GM19239 (cell line): ENCODE data around the gene ETV6.

Experiments used
- DNase-seq: peaks from one replicate; pipeline ENCODE4 v3.0.0; 2011; ENCODE audit warnings: low spot score; ENCODE audit not compliant: insufficient read length
- FAIRE-seq: peaks from 2 replicates; lab custom pipeline; 2011; peaks lifted over from hg19 to GRCh38; lab: Jason Lieb, UNC

The ETV6 gene

DNA sequence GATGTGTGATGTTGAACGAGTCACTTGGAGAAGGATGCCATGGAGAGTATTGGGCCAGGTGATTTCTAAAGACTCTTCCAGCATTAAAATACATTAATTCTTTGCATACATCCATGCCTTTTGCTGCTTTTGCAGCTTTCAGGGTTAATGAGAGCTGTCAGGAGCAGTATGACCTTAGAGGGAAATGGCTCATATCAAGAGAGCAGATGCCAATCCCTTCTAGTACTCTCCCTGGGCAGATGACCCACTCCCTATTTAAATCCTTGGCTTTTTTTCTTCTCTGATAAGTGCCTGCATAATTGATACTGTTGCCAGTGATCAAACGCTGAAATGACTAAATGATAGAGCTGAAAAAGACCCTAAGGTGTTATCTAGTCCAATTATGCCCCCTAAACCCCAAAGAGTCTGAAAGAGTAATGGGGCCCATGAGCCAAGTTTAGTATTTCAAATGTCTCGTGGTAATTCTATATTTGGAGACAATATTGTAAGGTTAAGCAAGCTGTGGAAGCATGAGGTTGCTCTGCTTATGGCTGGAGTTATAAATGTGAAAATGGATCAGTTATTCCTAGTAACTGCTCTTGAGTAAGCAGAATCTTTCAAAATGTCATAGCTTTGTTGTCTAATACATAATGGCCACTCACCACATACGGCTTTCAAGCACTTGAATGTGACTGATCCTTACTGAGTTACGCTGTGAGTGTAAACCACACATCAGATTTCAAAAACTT is 137.3 kb downstream of the ETV6 start:
- no peak for FAIRE-seq

DNA sequence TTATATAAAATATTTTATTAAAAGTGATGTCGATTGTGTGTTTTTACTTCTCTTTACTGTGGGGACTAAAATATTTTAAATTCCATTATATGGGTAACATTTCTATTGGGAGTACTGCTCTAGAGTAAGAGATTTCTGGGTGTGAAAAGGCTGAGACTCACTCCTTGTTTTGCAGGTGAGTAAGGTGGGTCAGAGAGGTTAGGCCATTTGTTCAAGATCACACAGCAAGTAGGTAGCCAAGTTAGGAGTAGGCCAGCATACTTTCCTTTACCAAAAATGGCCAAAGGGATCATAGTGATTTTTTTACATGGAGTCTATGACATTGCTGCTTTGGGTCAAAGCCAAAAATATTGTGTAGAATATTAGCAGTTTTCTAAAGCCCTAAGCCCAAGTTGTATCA is 138.0 kb downstream of the ETV6 start:
- no peak for DNase-seq
- FAIRE-seq = no peak

More for the DNA sequence above, 137.3 kb downstream of the ETV6 start:
- DNase-seq = no peak

DNA sequence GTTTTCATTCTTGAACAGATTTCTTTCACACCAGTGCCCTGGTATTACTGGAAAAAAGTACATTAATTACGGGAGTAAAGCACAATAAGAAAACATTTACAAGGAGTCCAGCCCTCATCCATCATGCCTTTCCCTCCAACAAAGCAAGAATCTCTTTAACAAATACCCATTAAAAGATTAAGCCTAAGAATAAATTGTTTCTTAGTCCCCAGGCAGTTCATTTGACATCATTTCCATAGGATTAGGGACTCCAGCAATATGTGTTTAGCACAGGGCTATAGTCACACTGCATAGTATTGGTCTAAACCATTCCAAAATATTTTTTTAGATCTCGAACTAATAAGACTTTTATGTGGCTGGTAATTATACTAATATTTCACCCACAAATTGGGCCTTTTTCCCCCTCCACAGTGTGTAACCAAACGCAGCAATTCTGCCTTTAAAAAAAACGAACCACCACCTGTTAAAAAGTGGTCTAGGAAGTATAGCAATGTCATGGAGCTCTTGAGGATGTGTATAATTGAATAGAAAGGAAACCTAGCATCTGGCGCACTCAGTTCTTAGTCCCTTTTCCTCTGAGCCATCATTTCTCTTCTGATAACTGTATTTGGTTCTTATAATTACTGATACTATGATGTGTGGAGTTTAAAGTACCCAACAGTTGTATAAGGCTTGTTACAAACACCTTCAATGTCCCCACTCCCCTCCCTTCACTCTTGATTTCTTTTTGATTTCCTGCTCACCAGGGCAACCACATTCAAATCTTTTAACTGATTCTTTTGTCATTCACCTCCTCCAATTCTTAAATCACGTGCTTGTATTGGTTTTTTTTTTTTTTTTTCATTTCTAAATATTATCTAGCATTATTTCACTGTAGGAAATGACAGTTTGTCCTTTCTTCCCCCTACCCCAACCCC is 138.7 kb downstream of the ETV6 start:
- peak; percentile 11 for FAIRE-seq

DNA sequence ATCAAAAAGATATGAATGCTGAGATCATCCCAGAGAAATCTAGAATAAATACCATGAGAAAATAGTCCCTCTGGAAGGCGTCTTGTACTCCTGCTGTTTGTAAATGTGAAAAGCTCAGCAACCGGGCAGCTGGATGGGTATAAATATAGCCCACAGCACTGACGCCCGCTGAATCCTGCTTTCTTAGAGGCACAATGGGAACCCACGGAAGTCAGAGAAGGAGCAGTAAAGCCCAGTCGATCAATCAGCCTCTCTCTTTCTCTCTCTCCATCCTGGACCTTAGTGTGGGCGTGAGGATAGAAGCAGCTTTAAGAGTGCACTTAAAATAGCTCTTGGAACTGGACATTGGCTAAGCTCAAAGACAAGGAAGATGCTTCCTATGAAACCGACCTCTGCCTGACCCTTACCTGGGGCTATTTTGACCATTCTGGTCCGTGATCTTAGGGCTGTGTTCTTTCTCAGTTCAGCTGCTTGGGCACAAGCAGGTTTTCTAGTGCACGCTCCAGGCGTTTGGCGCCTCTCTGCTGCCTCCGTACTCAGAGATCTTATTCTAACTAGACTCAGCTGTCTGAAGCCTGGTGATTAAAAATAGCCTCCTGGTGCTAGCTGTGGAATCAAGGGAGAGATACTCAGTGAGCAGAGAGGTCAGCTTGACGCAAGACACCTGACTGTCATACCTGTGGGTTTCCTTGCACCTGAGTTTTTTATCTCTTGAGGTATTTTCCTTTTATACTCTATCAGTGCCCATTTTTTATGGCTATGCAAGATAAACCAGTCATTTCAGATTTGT is 144.6 kb downstream of the ETV6 start:
- DNase-seq (no peak), FAIRE-seq (no peak)

More for the DNA sequence above, 138.7 kb downstream of the ETV6 start:
- no peak for DNase-seq

DNA sequence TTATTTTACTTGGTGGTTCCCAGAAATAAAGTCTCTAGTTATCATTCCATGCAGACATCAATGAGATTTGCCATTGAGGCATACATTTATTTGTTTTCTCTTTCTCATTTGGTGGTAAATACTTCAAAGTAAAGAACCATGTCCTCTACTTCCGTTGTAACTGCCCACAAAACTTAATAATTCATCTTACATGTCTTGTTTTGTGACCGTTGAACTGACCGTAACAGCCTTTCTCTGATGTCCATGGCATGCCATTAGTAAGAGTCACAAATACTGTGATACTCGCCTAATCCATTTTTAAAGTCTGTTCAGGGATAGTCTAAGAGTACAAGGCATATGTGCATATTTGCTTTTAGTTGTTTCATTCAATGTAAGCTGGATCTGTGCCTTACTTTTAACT is 145.3 kb downstream of the ETV6 start:
- DNase-seq (no peak), FAIRE-seq (no peak)

DNA sequence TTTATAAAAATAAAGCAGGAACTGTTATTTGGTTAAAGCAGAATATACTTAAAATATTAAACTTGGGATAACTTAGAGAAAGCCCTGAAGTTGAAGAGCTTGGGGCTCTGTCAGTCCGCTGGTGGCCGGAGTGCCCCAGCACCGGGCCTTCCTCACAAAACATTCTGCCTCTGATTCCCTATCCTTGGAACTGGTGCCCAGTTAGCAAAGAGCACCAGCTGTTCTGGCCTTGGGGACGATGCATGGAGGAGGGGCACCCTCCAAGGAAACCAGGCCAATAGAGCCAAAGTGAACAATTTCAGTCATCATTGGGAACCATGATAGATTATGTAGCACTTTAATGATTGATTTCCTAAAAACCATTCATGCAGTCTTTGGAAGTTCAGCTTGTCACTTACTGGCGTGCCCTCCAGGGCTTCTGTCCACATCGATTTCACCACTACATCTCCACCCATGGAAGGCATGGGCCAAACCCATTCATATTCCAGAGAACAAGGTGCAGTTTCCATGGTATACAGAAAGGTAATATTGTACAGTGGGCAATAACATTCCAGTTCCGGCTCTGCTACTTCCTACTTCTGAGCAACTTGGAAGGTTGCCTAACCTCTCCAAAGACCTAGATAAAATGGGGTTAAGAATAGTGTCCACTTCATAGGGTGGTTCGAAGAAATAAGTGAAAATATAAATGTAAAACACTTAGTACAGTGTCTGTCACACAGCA is 145.9 kb downstream of the ETV6 start:
- DNase-seq (no peak), FAIRE-seq (no peak)

DNA sequence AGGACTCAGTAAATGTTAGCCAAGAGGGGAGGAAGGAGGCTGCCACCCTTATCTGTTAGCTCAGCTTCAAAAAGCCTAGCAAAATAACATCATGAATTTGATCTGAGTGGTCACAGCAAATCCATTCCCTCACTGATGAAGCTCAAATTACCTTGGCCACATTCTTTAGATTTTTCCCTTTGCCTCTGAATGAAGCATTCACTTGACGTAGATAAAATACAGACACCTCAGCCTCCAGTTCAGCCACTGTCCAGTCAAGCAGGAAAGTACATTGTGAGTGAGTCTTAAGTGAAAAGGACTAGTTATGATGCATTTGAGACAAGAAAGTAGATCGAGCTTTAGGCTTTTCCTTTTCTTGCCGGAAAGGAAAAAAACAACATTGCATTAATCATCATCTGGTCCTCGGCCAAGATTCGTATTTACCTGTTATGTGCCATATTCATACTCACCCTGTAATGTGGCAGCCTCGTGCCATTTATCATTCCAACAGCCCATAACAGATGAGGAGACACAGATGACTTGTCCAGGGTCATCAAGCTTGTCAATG is 146.5 kb downstream of the ETV6 start:
- FAIRE-seq = no peak
- no peak for DNase-seq

DNA sequence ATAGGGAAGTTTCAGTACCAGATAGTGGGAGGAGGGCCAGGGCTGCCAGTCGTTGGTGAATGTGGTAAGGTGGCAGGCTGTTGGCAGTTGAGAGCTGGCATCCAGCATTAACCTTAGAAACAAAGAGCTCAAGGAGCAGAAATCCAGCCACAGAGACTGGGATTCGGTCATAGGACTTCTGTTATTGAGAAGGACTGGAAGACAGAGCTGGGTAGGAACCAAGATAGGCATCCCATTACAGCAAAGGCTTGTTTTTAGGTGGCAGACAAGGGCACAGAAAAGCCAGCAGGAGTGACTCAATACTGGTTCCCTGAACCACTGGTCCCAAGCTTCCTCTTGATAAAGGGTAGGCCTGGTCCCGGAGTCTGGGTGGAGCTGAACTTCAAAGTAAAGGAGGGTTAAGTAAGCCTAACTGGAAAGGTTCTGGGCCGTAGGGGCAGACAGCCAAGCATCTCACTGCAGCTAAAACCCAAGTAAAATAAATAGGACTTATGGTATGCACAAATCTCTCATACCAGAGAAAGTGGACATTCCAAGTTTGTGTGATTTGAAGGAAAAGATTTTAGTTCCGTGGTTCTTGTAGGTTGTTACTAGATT is 147.9 kb downstream of the ETV6 start:
- DNase-seq = no peak
- FAIRE-seq = no peak

DNA sequence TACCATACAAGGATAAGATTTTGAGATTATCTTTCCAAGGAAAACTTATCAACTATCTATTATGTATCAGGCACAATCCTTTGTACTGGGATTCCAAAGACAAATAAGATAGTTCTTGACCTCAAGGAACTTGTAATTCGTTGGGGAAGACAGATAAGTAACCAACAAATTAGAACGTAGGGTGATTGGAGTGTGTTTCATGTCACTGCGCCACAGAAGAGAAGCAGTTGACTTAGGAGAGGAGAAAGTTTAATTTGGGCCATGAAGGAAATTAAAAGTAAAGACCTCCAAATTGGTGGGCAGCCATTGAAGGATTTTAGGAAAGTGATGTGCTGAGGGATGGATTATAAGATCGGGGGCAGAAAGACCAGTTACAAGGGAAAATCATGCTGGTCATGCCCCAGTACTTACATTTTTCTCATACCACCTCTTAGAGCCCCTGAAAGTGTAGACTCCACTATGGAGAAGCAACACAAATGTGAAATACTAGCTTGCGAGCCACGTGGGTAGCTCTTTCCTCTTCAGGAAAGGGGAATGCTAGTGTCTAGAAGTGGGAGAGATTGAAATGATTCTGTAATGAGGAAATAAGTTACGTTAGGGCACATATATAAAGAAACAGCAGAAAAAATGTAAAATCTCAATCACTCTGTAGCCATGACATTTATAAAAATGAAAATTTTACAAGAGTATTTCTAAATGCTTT is 148.7 kb downstream of the ETV6 start:
- FAIRE-seq (no peak), DNase-seq (no peak)

DNA sequence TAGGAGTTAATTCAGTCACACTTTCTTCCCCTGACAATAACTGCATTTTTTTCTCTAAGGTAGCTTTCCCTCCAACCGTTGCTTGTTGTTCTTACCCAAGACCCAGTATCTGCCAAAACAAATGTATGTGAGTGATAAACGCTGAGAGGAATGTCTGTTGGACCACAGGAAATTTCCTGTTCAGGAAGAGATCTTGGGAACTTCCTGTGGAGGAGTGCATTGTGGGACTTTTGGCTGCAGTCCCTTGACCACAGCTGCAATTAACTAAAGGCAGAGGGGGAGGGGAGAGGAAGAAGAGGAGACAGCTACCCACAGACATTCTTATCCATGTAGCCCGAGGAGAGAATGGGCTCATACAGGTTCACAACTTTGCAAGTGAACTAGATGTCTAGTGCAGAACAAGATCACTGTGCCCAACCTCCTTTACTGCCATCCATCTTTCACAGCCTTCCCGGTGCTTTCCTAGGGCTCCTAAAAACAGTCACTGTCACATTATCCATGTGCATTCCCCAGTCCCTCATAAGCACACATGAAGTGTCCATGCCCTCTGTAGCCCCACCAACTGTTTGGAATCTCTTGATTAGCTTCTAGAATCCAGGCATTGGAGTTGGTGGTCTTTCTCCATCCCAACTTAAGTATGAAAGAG is 149.5 kb downstream of the ETV6 start:
- DNase-seq (no peak), FAIRE-seq (peak; percentile 37)

DNA sequence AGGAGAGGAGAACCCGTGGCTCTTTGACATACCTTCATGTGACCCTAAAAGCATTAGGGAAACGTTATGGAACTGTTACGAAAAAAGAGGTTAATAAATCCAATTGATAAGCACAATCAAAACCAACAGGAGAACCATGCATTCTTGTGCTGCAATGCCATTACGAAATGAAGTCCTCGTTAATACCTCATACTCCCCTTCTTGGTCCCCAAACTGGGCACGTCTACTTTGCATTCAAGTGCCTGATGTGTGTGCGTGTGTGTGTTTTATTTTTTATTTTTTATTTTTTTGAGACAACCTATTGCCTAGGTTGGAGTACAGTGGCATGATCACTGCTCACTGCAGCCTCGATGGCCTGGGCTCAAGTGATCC is 150.0 kb downstream of the ETV6 start:
- FAIRE-seq = no peak

DNA sequence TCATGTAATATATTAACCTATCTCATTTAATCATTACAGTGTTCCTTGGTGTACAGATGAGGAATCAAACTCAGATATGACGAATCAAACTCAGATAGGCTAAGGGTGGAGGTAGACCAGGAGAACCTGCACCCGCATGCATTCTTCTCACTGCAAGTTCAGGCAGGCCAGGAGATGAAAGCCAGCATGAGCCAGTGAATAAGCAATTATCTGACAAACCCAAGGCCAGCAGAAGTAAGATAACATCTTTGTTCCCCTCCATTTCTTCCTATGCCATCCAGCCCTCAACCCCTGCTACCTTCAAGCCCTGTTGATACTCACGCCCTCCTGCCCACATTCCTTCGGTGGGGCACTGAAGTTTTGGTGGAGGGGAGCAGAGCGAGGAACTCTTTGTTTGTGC is 152.2 kb downstream of the ETV6 start:
- FAIRE-seq = no peak

More for the DNA sequence above, 150.0 kb downstream of the ETV6 start:
- DNase-seq = no peak

DNA sequence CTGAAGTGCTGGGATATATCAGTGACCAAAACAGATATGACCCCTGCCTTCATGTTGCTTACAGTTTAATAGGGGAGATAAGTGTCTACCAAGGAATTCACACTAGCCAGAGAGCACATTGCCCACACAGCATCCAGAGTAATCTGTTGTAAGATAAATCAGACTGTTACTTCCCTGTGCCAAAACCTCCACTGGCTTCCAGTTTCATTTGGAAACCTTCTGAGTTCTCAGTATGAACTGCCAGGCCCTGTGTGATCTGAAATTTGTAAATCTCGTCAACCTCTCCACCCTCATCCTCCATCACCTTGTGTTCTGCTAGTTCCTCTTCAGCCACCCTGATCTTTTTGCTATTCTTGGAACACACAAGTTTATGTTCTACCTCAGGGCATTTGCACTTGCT is 154.7 kb downstream of the ETV6 start:
- peak; percentile 48 for FAIRE-seq

More for the DNA sequence above, 152.2 kb downstream of the ETV6 start:
- DNase-seq = no peak

DNA sequence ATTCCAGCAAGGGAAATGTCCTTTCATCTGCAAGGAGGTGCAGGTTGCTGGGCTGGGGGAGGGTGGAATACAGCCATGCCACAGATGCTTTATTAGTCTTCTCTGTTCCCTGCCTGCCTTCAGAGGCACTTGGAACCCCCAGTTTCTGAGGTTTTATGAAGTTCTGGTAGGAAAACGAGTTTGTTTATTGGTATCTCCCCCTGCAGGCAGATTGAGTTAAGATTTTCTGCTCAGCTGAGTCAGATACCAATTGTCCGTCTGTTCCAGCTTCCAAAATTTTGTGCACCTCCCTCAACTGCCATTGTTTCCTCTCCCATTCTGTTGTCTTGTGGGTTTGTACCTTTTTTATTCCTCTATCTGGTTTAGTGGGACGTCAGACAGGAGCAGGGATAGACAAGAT is 155.6 kb downstream of the ETV6 start:
- DNase-seq = no peak

More for the DNA sequence above, 154.7 kb downstream of the ETV6 start:
- DNase-seq = no peak

DNA sequence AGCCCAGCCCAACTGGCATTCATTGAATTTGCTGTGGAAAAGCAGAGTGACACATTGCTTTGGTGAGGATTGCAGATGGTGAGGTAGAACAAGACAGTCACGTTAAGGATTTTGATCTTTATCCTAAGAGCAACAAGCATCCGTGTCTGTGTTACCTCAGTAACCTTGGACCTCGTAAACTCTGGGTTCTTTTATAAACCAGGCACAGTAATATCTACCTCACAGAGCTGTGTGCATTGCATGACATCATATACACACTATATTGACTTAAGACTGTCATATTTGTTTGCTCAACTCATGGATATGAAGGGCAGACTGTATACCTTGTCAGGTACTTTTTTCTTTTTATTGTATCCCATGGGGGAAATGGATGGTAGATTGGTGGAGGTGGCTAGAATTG is 156.2 kb downstream of the ETV6 start:
- no peak for FAIRE-seq
- DNase-seq = no peak

More for the DNA sequence above, 155.6 kb downstream of the ETV6 start:
- no peak for FAIRE-seq

DNA sequence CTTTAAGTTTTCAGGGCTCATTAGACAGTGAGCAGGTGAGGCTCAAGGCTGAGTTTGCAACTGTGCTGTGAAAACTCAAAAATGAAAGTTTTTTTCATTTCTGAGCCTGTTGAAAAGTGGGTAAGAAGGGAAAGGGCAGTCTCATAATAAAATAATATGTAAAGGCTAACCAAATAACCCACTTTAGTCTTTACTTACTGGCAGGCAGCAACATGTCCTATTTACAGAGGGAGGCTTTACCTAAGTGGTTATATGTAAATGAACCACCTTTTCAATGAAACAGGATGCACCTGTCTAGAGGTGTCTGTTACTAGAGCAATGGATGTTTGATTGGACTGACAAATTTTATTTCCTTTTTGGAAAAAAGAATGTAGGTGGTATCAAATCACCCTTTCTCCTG is 158.0 kb downstream of the ETV6 start:
- FAIRE-seq (peak; percentile 28), DNase-seq (no peak)

DNA sequence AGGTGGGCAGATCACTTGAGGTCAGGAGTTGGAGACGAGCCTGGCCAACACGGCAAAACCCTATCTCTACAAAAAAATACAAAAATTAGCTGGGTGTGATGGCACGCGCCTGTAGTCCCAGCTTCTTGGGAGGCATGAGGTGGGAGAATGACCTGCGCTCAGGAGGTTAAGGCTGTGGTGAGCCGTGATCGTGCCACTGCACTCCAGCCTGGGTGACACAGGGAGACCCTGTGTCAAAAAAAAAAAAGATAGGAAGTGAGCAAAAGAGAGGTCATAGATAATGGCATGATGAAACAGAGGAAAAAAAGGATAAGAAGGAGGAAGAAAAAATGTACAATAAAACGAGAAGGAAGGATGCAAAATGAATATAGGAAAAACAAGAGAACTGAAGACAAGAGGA is 159.5 kb downstream of the ETV6 start:
- no peak for FAIRE-seq

DNA sequence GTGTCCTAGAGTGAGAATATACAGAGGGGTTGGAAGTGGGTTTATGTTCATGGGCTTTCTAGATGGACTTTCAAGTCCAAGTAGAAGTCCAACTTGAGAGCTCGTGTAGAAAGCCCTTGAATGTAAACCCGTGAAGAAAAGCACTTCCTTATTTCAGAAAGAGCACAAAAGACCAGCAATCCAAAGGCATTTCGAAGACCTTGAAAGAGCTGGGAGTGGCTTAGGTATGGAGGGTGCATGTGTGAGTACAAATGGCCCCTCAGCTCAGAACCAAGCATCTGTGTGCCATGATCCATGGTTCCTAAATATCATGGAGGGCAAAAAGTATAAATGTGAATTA is 160.7 kb downstream of the ETV6 start:
- FAIRE-seq = peak; percentile 18
- DNase-seq = no peak

More for the DNA sequence above, 159.5 kb downstream of the ETV6 start:
- no peak for DNase-seq
